HG03066 (cell line): ENCODE measurements around the gene RALA.
"Not testable (repeated sequence)": the region's sequence is repeated elsewhere in the genome, so short reads cannot be mapped to it uniquely, and the experiment has no call there.

Experiments used
- ATAC-seq: cut with Tn5 transposase; IDR thresholded peaks from one replicate; pipeline ENCODE4 v1.9.1; 2021; ENCODE audit warnings: low read depth; ENCODE audit not compliant: unreplicated experiment

RALA gene

DNA sequence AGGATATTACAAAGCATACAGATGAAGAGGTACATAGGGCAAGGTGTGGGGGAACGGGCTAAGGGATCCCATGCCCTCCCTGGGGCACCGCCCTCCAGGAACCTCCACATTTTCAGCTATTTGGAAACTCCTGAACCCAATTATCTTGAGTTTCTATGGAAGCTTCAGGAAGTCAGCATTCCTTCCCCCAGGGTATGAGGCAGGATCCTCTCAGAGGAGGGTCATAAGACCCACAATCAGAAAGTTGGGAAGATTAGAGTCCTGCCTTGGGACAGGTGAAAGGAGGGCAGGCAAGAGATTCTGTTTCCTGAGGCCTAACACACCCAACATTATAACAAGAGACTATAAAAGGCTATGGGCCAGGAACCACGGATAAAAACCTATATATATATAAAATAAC is 98.0 kb downstream of the RALA start:
- ATAC-seq = no peak

DNA sequence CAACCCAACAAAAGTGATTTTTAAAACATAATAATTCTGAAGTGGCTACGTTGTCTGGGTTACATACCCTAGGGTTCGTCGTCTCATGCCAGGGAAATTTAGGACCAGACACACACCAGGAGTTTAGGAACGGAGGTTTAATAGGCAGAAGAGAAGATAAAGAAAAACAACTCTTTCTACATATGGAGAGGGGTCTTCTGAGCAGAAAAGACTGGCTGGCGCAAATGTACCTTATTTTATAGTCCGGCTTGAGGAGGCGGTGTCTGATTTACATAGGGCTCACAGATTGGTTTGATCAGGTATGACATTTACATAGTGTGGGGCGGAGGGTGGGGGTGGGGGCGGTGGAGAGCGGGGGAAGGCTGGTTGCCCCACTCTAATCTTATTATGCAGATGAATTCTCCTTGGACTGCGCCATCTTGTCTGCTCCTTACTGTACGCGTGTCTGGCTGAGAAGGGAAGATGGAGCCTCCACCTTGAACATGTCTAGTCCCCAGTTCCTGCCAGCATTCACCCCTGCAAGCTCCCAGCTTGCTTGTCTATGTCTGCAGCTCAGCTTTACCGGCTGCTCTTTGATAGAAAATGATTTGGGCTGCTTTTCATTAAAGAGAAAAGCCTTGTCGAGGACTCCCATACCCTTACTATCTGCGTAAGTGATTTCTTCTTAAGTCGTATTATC is 98.7 kb downstream of the RALA start:
- no peak for ATAC-seq

GRCh38 chr7:39727231-39728012 is 104.0 kb downstream of the RALA start:
- ATAC-seq = no peak

DNA sequence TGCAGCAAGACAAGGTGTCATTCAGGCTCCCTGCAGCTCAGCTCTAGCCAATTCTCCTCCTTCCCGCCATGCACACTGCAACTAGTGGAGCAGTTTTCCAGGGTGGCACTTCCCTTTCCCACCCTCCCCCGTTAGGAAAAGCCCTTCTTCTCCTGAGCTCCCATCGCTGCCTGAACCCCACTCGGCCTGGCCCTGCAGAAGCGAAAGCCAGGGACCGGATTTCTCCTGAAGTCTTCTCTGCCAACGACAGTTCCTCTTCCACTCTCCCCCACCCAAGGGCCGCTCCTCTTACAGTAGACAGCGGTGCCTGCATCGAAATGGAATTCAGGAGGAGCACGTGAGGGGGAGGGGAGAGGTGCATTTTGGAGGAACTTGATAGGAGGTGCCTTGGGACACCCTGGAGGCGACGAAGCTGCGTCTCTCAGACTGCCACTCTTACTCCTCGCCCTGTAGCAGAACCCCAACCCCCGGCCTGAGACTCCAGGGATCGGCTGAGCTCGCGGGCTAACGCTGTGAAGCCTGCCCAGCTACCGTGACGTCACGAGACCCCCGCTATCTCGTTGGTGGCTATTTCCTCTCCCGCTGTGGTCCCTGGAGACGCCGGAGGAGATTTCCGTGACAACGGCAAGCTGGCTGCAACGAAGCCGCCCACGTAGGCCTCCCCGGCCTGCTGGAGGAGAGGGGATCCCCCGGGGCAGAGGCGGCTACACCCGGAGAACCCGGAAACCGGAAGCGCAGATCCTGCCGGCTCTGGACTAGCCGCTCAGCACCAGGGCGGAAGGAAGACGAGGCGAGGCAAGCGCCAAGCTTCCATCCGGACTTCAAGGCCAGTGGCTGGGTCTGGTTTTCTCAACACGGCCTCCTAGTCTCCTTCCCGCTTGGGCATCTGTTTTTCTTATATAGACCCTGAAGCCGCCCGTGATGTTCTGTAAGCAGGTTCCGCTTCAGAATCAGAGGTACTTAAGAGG is 109.7 kb downstream of the RALA start:
- peak; percentile 90 for ATAC-seq

DNA sequence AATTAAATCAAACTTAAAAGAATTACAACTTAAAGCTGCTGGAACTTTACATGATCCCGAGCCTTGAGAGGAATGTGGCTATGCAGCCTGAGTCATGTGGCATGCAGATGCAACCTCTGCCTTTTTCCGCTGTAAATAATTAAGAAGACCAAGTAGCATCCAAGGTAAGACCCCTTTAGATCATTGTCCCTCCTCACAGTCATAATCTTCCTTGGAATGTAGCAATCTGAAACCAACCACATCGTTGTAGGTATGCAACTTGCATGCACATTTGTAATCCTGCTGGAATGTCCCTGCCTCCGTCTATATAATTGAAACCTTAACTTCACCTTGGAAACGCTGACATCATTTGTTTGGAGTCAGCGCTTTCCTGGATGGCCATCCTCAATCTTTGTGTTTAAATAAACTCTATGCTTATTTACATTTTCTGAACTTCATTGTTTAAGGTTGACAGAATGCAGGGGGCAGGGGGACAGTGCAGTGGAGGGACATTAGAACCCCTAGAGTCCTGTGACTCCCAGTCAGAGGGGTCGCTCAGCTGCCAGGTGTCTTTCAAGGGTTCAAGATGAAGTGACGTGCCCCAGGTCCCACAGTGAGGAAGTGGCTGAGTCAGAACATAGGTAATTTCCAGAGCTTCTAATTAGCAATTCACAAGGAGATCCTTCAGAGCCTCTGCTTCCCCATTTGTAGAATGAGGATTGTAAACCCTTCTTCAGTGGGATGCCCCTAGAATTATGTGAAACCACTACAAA is 110.7 kb downstream of the RALA start:
- no peak for ATAC-seq

DNA sequence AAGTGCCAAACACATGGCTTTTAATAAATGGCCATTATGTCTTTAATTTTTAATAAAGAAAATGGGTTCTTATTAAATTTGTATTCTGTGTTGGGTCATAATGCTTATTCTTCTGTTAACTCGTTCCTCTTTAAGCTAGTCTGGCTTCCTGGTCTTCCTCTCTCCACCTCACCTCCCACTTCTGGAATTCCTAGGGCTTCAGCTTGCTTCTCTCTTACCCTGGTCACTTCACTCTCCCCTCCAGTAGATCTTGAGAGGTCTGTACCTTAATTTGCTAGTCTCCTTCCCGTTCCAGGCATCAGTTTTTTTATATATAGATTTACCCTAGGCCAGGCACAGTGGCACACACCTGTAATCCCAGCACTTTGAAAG is 111.2 kb downstream of the RALA start:
- ATAC-seq = no peak

GRCh38 chr7:39735903-39736302 is 112.5 kb downstream of the RALA start:
- ATAC-seq = no peak

GRCh38 chr7:39741942-39742623 is 118.7 kb downstream of the RALA start:
- peak; percentile 67 for ATAC-seq

- no peak for ATAC-seq
Measured at GRCh38 chr7:39744620-39745019, 121.2 kb downstream of the RALA start.

GRCh38 chr7:39745320-39745719 is 121.9 kb downstream of the RALA start:
- ATAC-seq = no peak

DNA sequence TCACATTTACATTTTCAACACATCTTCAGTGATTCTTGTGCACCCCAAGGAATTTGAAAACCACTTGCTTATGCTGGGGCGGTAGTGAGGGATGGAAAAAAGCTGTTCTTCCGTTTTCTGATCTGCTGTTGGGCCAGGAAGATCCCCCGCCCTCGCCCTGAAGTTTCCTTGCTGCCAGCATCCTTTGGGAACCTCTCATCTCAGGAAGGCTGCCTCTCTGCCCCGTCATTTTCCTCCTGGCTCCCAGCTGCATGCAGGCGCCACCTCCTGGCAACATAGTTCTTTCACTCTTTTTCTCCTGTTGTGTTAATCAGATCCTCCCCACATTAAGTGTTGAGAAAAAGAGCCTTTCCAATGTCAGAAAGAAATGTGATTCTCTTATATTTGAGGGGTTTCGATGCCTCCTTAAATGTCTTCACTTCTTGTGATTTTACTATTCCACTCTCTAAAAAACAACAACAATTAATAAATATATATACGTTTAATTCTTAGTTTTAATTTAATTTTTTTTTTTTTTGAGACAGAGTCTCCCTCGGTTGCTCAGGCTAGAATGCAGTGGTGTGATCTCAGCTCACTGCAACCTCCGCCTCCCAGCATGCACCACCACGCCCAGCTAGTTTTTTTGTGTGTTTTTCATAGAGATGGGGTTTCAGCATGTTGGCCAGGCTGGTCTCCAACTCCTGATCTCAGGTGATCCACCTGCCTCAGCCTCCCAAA is 122.9 kb downstream of the RALA start:
- ATAC-seq = no peak

DNA sequence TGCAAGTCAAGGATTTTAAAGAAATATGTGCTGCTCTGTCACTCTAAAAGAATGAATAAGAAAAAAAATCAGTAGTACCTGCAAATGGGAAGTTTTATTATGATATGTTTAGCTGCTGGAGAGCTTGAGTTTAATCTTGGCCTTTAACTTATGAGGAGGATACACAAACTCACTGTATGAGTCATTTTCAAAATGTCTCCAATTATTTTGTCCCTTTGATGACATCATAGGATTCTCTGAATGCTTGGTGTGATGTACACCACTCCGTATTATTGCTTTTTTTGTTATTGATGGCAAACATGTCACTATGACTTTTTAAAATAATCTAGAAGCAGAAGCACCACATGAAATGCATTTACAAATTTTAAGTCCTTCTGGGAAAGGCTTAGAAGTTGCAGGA is 125.8 kb downstream of the RALA start:
- ATAC-seq = no peak

GRCh38 chr7:39749717-39750116 is 126.3 kb downstream of the RALA start:
- no peak for ATAC-seq

GRCh38 chr7:39750253-39751077 is 127.1 kb downstream of the RALA start:
- ATAC-seq = no peak

DNA sequence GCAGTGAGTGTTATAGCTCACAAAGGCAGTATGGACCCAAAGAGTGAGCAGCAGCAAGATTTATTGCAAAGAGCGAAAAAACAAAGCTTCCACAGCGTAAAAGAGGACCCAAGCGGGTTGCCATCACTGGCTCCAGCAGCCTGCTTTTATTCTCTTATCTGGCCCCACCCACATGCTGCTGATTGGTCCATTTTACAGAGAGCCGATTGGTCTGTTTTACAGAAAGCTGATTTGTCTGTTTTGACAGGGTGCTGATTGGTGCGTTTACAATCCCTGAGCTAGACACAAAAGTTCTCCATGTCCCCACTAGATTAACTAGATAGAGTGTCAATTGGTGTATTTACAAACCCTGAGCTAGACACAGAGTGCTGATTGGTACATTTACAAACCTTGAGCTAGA is 129.9 kb downstream of the RALA start:
- not testable (repeated sequence) for ATAC-seq

GRCh38 chr7:39753823-39754325 is 130.5 kb downstream of the RALA start:
- ATAC-seq = no peak

DNA sequence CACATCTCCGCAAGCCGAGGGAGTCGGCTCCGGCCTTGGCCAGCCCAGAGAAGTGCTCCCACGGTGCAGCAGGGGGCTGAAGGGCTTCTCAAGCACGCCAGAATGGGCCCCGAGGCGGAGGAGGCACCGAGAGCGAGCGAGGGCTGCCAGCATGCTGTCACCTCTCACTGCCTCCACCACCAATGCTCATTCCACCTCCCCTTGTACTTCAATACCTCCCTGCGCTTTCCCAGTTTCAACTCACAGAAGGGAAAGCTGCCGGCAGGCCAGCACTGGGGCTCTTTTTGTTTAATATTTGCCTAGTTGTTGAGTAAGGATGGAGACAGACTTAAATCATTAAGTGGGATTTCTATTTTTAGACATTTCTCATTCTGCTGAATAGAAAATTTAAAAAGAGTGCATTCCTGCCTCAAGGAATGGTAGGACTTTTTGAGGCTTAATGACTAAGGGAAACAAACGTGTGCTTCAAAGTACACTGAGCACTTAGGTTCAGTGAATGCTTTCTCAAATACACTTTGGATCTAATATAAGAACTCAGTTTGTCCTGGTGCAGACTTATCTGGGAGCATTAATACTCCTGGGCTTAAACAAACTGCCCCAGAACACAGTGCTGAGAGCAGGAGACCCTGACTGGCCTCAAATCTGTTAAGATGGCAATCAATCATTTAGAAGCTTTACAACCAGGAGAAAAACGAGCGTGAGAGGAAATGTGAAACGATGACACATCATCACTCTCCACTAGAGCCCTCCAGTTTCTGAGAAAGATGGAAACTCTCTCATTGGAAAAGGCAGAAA is 131.2 kb downstream of the RALA start:
- no peak for ATAC-seq
